Thyroid gland (tissue), 4 donors: Measurements from ENCODE around the gene PPP1CB.

Experiments used
- CTCF ChIP-seq, 6 experiments: fragments of 200-600 bp in 3 of 6; fragments of 450-650 bp in 3 of 6; sonication (generic) in 3 of 6; IDR thresholded peaks; one replicate each; pipeline ENCODE4 v1.5.1; 2016 to 2019; ENCODE audit warnings: antibody characterized with exemption in 6 of 6, mild to moderate bottlenecking in 2 of 6, inconsistent platforms in 1 of 6, moderate library complexity in 1 of 6
- POLR2A ChIP-seq, 2 donors: fragments of 450-650 bp; IDR thresholded peaks; one replicate each; pipeline ENCODE4 v1.6.1; 2017; ENCODE audit warnings: antibody characterized with exemption in 2 of 2, mild to moderate bottlenecking in 2 of 2, moderate library complexity in 1 of 2

GRCh38 chr2:28809927-28810326 is 58.3 kb downstream of the PPP1CB start:
- no peak for TF ChIP-seq CTCF (IDR thresholded peaks at IDR 0.05)
- no peak for TF ChIP-seq POLR2A (IDR thresholded peaks at IDR 0.05)
